KBM-7 (cell line): Measurements from ENCODE around the gene SLC24A1.
"Not testable (repeated sequence)": the region's sequence is repeated elsewhere in the genome, so short reads cannot be mapped to it uniquely, and the experiment has no call there.

ENCODE experiments used
- DNase-seq: peaks from one replicate; pipeline ENCODE4 v3.0.0-alpha.2; 2015
- in situ Hi-C: fragments of 300-500 bp; cut with MboI; formaldehyde crosslinking; loops from 2 replicates; pipeline ENCODE4 v1.14.3; 2020; ENCODE audit warnings: low sequenced_read_pairs, low pct_unique_long_range_greater_than_20kb, mixed read lengths

SLC24A1 gene

DNA sequence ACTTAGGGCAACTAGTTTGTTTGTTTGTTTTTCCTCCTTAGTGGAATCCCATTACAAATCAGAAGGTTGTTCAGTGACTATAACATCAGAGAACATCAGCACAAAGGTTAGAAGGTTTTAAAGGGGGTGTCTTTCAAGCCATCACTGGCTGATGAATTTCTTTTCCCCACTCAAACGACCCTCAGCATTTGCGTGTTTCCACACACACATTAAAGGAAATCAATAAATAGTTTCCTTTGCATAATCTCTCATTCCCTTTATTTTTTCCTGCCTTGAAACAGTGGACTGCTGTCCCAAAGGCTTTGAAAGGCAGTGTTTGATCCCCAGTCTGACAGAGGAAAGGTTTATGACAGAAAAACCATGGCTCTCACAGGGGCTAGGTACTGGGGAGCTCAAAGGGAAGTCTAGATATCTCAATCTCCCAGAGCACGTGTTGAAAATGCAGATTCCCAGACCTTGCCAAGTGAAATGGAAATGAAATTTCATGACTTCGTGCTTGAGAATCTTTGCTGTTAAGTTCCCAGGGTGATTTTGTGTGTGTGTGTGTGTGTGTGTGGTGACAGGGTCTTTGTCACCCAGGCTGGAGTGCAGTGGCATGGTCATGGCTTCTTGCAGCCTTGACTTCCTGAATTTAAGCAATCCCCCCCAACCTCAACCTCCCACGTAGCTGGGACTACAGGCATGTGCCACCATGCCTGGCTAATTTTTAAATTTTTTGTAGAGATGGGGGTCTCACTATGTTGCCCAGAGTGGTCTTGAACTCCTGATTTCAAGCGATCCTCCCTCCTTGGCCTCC lies 8.6 kb upstream of the SLC24A1 start:
- in situ Hi-C loops: no loop called here
- DNase-seq: peak; percentile 63

DNA sequence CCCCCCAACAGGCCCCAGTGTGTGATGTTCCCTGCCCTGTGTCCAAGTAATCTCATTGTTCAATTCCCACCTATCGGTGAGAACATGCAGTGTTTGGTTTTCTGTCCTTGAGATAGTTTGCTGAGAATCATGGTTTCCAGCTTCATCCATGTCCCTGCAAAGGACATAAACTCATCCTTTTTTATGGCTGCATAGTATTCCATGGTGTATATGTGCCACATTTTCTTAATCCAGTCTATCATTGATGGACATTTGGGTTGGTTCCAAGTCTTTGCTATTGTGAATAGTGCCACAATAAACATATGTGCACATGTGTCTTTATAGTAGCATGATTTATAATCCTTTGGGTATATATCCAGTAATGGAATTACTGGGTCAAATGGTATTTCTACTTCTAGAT lies 5.9 kb upstream of the SLC24A1 start:
- in situ Hi-C loops, DNase-seq: not testable (repeated sequence)

GRCh38 chr15:65618560-65619109 lies 3.1 kb upstream of the SLC24A1 start:
- DNase-seq: no peak
- in situ Hi-C loops: no loop called here

DNA sequence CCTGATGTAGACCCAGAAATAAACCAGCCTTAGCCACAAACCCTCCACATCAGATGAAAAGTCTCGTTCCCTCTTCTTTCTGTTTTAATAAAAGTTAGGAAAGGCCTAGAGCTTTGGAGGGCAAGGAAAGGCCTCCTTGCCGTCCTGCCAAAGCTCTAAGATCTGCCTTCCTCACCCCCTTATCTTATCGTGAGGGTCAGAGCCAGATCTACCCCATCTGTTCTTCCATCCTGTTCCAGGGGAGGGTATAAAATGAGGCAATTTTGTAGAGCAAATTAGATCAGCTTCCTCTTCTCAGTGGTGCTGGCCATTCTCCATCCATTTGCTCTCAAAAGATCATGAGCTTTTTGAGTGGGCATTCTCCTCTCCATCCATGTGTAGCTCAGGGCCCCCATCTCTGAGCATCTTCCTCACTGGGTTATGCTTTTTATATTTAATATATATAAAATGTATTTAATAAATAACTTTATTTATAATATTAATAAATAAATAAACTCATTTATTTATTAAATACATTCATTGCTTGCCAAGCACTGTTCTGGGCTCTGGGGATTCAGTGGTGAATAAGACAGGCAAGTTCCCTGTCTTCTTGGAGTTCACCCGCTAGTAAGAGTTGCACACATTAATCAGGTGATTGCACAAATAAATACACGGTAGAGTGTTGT lies 2.0 kb upstream of the SLC24A1 start:
- DNase-seq: peak; percentile 39
- in situ Hi-C loops: no loop called here

DNA sequence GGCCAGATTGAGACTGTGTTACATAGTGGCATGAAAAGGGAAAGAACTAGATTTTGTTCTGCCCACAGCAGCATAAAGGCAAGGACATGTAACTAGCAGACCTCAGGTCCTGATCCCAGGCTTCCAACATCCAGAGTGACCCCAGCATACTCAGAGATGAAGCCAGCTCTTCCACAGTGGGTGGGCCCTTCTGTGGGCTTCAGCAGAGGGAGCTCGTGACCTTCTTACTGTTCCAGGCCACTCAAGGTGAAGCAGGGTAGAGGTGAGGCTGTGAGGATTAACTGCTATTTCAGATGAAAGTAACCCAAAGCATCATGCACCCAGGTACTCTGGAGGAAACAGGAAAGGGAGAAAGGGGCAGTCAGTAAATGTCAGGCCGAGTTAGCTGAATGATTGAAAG lies 905 bp upstream of the SLC24A1 start:
- DNase-seq: no peak
- in situ Hi-C loops: no loop called here

- in situ Hi-C loops: no loop called here
- no peak for DNase-seq
These were observed 1.4 kb downstream of the SLC24A1 start for GRCh38 chr15:65623103-65623502.

GRCh38 chr15:65626856-65627255 lies 5.1 kb downstream of the SLC24A1 start:
- in situ Hi-C loops: no loop called here
- DNase-seq: no peak

DNA sequence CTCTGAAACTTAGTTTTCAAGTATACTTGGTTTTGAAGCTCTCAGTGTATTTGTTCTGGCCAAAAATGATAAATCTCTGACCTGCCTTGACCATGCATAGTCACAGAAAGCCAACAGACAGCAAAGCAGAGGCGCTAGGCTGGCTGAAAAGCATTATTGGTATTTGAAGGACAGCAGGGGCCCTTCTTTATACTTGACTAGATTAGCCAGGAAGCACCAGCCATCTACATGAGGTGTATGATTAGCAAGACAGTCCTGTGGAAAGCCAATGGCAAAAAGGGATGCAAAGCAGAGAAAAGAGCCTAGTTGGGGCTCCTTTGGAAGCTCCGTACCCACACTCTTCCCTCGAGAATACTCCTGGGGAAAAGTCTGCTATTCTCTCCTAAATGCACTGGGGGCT lies 7.8 kb downstream of the SLC24A1 start:
- no peak for DNase-seq
- in situ Hi-C loops: no loop called here

GRCh38 chr15:65630760-65631159 lies 9.0 kb downstream of the SLC24A1 start:
- in situ Hi-C loops: no loop called here
- no peak for DNase-seq

- in situ Hi-C loops: no loop called here
- DNase-seq: no peak
These were observed 9.8 kb downstream of the SLC24A1 start for GRCh38 chr15:65631503-65631902.

DNA sequence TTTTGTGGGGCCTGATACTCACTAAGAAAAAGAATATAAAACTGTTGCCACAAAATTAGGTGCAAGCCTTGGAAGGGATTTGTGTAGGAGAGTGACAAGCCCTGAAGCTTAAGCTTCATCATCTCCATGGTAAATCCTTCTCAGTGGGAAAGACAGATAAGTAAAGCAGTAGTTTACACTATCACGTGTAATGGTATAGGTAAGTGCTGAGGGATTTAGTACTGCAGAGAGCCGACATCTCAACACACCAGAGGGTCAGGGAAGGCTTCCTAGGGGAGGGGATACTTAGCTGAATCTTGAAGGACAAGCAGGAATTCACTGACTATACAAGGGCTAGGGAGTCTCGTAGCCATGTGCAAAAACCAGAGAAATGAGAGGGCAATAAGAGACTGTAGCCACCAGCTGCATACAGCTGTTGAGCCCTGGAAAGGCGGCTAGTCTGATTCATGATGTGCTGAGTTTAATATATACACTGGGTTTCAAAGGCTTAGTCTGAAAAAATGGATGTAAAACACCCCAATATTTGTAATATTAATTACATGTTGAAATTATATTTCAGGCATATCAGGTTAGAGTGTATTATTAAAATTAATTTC lies 11.1 kb downstream of the SLC24A1 start:
- in situ Hi-C loops: no loop called here

DNA sequence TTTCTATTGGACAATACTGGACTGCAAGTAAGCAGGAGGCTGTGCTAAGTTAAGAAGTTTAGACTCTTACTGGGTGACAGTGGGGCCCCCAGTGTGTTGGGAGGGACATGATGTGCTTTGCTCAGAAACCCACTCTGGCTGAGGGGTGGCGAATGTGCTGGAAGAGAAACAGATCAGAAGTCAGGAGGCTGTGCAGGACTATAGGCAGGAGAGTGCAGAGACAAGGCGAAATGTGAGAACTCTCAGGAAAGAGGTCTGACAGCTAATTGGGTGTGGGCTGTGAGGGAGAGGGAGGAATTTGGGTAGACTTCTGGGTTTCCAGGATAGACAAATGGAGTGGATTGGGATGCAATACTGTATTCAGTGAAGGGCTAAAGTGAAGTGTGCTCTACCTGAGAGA lies 12.0 kb downstream of the SLC24A1 start:
- DNase-seq: no peak
- in situ Hi-C loops: no loop called here

More for the DNA sequence above, 11.1 kb downstream of the SLC24A1 start:
- no peak for DNase-seq

GRCh38 chr15:65634356-65634755 lies 12.6 kb downstream of the SLC24A1 start:
- in situ Hi-C loops: no loop called here
- no peak for DNase-seq

- in situ Hi-C loops: no loop called here
- no peak for DNase-seq
These were observed 16.4 kb downstream of the SLC24A1 start for GRCh38 chr15:65638109-65638508.

GRCh38 chr15:65638681-65639089 lies 16.9 kb downstream of the SLC24A1 start:
- in situ Hi-C loops: no loop called here

GRCh38 chr15:65639509-65639908 lies 17.8 kb downstream of the SLC24A1 start:
- in situ Hi-C loops: no loop called here
- DNase-seq: no peak

More at GRCh38 chr15:65638681-65639089, 16.9 kb downstream of the SLC24A1 start:
- DNase-seq: peak; percentile 92

DNA sequence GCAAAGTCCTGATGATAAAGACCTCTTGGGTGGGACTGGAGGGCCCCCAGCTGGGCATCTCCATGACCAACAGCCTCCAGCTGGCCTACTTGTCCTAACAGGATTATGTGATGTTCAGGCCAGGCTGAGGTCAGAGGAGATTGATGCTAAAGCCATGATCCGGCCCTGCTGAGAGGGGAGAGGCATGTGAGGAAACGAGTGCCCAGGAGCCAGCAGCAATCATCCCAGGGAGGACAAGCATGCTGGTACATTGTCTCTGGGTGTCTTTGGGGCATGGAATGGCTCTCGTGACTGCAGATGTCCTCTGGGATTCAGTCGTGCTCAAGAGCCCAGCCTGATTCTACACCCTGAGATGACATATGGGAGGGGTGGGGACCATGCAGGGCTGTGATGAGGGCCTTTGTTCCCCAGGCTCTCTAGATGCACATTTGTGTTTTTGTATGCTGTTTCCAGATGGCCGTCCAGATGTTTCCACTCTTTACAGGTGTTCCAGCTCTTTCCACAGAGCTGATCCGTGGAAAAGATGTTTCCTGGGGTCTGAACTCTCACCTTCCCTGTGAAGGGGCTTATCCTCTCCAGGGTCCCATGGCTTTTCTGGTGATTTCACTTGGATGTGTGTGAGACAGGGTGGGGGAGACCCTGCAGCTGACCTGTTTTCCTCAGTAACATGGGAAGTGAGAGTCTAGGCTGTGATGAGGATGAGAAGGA lies 20.2 kb downstream of the SLC24A1 start:
- in situ Hi-C loops: no loop called here
- DNase-seq: no peak

- in situ Hi-C loops: no loop called here
- no peak for DNase-seq
These were observed 20.9 kb downstream of the SLC24A1 start for GRCh38 chr15:65642594-65642993.

GRCh38 chr15:65644282-65644681 lies 22.5 kb downstream of the SLC24A1 start:
- DNase-seq: no peak
- in situ Hi-C loops: no loop called here
